TTC549 (cell line): ENCODE results near the gene RBM45.
"Not testable (repeated sequence)": the region's sequence is repeated elsewhere in the genome, so short reads cannot be mapped to it uniquely, and the experiment has no call there.

ENCODE experiments used
- FAIRE-seq: peaks from 2 replicates; lab custom pipeline; 2012; peaks lifted over from hg19 to GRCh38; lab: Jason Lieb, UNC

The RBM45 gene

GRCh38 chr2:178112202-178113152 lies at the start of gene RBM45:
TSS of gene RBM45 (plus strand) at chr2:178112437. CDS start at chr2:178112547, 110 bp downstream.
- peak; percentile 53 for FAIRE-seq

DNA sequence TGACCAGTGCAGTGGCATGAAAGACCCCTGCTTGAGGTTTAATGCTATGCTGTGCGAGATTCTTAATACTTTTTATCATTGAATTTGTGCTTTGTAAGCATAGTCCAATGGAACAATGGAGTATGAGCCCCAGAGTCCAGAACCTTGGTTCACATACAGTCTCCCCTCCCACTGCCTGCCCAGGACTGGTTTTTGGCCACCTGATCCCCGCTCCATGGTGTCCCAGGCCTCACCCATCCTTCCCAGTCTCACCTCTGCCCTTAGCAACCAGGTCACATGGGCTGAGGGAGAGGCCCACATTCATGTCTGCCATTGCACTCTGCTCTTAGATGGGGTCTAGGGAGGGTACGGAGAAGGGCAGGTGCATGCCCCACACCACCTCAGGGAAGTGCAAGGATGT lies 45.9 kb upstream of the RBM45 start:
- no peak for FAIRE-seq

DNA sequence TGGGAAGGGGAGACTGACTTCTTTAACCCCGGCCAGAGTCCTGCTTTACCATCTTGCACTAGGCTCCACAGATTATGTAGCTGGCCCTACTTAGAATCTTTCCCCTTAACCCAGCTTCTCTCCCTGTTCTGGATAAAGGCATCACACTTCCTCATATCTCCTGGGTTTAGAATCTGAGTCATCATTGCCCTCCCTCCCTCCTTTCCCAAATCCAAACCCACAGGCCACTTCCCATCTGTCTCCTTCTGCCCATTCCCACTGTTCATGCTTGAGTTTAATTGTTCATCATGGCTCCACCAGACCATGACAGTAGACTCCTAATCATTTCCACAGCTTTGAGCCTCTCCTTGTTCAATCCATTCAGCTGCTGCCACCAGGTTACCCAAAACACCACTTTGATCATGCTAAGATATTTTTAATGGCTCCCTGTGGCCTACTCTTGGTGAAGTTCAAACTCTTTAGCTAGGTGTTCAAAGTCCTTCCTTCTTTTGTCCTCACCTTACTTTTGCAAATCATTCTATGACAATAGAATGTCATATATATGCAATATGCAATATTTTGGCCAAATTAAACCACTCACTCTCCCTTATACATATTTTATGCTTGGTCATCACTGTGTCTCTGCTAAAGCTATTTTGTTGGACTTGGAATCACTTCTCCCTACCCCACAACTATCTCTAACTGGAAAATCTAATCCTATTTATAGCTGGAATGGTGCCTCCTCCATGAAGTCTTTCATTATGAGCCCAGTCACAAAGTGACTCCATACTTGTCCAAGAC lies 45.2 kb upstream of the RBM45 start:
- FAIRE-seq = no peak

GRCh38 chr2:178068823-178069454 lies 43.3 kb upstream of the RBM45 start:
- no peak for FAIRE-seq

DNA sequence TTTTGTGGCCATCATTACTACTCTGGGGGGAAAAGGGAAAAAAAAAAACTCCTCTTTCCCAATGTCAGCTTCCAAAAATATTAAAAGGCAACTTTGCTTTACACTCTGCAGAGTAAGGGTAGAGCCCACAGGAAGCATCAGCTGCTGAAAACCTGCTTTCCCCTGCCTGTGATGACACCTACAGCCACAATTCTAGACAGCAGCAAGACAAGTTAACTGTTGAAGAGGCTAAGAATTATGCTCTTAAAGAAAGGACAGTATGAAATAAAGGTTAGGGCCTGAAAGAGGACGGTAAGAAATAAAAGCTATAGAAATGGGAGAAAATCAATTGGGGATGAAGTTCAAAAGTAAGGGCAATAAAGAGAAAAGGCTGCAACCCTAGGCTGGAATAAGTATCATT lies 42.7 kb upstream of the RBM45 start:
- FAIRE-seq = no peak

GRCh38 chr2:178070824-178071223 lies 41.4 kb upstream of the RBM45 start:
- no peak for FAIRE-seq

- FAIRE-seq = no peak
These were observed 40.2 kb upstream of the RBM45 start for GRCh38 chr2:178072000-178072382.

DNA sequence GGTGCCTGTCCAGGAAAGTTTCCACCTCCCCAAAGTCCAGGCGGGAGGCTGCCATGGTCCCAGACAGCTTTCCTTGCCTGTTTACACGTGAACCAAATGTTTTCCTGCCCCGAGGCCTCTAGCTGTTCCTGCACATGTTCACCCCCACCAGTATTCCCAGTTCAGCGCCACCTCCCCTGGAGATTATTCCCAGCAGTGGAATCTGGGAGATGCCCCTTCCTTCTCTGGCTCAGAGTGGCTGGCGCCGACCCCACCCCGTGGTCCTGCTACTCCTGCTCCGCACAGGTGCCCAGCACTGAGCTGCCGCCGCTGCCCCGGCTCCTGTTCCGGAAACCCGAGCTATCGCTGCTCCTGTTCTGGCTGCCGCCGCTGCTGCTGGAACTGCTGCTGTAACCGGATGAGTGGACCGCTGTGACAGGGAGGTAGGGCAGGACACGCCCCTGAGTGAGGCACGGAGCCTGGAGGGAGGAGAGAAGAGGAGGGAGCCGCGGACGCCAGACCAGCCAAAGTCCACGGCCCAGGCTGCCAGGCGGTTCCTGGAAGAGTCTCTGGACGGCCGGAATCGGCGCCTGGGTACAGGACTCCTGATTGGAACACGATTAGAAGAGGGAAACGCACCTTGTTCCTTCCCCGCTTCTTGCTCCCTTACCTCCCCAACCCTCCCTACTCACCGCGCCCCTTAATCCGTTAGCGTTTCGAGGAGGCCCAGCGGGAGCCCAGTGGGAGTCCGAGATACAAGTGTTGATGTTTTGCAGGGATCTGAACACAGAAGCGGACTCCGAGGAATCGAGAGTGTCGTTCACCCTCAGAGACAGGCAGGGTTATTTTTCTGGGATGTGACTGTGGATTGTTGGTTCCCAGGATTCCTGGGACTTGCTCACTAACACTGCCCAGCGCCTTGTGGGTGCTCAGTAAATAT lies 39.6 kb upstream of the RBM45 start, which contains the start of gene PDE11A:
PDE11A (minus strand) TSS at position 395 of the 919 bp plus-strand sequence; CDS start at position 55, 340 bp downstream.
- FAIRE-seq = no peak

GRCh38 chr2:178074123-178075005 lies 37.9 kb upstream of the RBM45 start:
- no peak for FAIRE-seq

- FAIRE-seq = no peak
These were observed 37.3 kb upstream of the RBM45 start for GRCh38 chr2:178075006-178075326.

DNA sequence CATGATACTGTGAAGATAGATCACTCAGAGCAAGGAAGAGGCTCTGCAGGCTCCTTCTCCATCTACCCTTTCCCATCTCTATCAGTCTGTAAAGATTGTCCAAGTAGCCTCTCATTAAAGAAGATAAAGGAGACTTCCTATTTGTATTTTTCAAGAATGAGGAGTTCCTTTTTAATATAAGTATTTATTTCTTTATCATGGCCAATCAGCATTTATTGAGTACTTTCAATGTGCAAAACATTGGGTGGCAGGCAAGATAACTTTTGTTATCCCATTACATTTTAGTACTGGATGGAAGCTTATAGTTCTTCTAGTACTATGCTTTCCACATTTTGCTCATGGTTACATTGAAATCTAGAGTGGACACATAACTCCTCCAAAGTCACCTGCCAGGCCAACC lies 36.1 kb upstream of the RBM45 start:
- no peak for FAIRE-seq

DNA sequence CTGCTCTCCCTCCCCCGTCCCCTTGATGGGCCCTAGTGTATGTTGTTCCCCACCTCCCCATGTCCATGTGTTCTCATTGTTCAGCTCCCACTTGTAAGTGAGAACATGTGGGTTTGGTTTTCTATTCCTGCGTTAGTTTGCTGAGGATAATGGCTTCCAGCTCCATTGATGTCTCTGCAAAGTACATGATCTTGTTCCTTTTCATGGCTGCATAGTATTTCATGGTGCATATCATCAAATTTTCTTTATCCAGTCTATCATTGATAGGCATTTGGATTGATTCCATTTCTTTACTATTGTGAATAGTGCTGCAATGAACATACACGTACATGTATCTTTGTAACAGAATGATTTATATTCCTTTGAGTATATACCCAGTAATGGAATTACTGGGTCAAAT lies 33.0 kb upstream of the RBM45 start:
- FAIRE-seq = not testable (repeated sequence)

GRCh38 chr2:178082408-178083045 lies 29.7 kb upstream of the RBM45 start:
- FAIRE-seq = no peak

DNA sequence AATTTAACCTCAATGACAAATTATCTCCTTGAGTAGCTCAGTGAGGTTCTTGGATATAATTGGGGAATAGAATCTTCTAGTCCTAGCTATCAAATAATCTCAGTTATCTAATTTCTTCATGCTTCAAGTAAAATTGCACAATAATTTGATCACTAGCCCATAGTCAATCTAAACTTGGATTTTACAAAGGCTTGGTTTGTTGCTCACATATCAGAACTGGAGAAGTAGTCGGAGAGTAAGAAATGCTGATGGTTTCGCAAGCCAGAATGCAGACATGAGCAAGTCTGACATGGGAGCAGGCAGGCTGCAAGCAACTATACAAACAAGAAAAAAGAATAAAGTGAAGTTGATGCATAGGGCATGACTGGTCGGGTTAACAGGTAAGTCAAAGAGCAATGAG lies 28.0 kb upstream of the RBM45 start:
- FAIRE-seq = no peak

GRCh38 chr2:178088774-178089270 lies 23.4 kb upstream of the RBM45 start:
- no peak for FAIRE-seq

GRCh38 chr2:178093471-178093870 lies 18.8 kb upstream of the RBM45 start:
- no peak for FAIRE-seq

GRCh38 chr2:178101321-178102079 lies 10.7 kb upstream of the RBM45 start:
- FAIRE-seq = no peak

DNA sequence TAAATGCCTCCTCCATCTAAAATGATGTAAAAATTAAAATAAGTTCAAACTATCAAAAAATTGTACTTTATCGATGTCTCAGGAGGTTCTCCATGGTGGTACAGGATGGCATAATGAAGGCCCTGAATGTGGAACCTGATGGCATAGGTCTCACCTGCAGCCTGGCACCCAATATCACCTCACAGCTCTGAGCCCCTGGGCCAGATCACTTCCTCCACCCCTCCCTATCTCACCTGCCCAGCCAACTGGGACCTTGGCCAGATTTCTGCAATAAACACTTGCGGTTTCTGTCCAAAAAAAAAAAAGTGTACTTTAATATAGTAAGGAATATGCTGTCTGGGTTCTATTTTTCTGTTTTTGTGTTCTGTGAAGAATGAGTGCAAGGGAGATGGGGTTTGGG lies 6.7 kb upstream of the RBM45 start:
- FAIRE-seq = no peak

GRCh38 chr2:178106053-178106452 lies 6.2 kb upstream of the RBM45 start:
- FAIRE-seq = no peak
